DOHH2 (cell line): ENCODE data around the gene MADD.

Source experiments
- EZH2phosphoT487 ChIP-seq: fragments of 200-600 bp; sonication (generic); IDR thresholded peaks from 2 replicates; pipeline ENCODE4 v1.6.1; 2017; ENCODE audit warnings: borderline replicate concordance, mild to moderate bottlenecking, antibody characterized with exemption, low read length, moderate library complexity, mixed read lengths
- TF ChIP-seq, protein P1 (sequence below): fragments of 200-600 bp; sonication (generic); IDR thresholded peaks from one replicate; pipeline ENCODE4 v1.5.1; 2014; ENCODE audit warnings: antibody characterized with exemption, mild to moderate bottlenecking, low read depth, low read length; ENCODE audit not compliant: poor library complexity, severe bottlenecking

DNA sequence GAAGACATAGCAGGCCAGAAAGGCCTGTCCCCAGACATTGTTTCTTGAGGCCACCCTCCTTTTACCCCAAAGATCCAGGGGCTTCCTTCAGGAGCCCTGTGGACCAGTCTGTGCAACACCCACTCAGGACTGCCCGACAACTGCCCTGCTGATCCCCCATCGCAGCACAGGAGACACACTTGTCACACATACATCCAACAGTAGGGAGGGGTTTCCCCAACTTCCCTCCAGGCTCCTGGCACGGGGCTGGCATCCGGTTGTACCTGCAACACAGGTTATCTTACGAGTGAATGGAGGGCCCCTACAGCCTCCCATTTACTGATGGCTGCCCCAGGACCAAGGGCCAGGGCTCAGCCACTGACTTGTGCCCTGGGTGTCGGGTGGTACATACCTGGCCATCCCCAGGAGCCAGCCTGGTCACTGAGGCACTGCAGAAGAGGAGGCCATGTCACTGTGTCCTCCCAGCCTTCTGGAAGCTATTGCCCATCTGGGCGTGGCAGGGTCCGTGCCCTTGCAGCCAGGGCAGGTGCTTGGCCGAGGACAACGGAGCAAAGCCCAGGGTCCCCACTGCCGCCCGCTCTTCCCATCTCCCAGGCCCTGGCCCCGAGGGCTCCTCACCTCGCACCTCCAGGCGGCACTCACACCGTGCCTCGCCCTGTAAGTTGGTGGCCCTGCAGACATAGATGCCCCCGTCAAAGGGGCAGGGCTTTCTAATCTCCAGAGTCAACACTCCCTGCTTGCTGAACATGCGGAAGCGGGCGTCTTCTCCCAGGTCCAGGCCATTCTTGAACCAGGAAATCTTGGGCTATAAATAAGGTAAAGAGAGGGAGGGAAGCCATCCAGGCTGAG, 61.7 kb downstream of the MADD start:
- TF ChIP-seq, protein P1, sequence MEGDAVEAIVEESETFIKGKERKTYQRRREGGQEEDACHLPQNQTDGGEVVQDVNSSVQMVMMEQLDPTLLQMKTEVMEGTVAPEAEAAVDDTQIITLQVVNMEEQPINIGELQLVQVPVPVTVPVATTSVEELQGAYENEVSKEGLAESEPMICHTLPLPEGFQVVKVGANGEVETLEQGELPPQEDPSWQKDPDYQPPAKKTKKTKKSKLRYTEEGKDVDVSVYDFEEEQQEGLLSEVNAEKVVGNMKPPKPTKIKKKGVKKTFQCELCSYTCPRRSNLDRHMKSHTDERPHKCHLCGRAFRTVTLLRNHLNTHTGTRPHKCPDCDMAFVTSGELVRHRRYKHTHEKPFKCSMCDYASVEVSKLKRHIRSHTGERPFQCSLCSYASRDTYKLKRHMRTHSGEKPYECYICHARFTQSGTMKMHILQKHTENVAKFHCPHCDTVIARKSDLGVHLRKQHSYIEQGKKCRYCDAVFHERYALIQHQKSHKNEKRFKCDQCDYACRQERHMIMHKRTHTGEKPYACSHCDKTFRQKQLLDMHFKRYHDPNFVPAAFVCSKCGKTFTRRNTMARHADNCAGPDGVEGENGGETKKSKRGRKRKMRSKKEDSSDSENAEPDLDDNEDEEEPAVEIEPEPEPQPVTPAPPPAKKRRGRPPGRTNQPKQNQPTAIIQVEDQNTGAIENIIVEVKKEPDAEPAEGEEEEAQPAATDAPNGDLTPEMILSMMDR: no peak
- no peak for TF ChIP-seq EZH2phosphoT487
